PFSK-1 (cell line): ENCODE results near the gene CELSR1.

ENCODE experiments used
- FOXP2 ChIP-seq: optimal IDR thresholded peaks from 2 replicates; pipeline ENCODE3; 2011; ENCODE audit warnings: borderline replicate concordance, control low read depth, inconsistent platforms; ENCODE audit not compliant: insufficient read depth; ENCODE audit errors: extremely low read length, extremely low read depth
- POLR2AphosphoS5 ChIP-seq: IDR thresholded peaks from 2 replicates; pipeline ENCODE4 v1.6.1; 2012; ENCODE audit warnings: low read depth, mild to moderate bottlenecking, control low read depth, low read length, moderate library complexity
- REST ChIP-seq, 2 experiments: IDR thresholded peaks; 2 replicates each; pipeline versions ENCODE4 v1.6.1 to v1.8.0; 2011 to 2012; ENCODE audit warnings: low read depth in 2 of 2, low read length in 2 of 2, control low read depth in 1 of 2, inconsistent platforms in 1 of 2, mild to moderate bottlenecking in 1 of 2, moderate library complexity in 1 of 2; ENCODE audit not compliant: insufficient read depth in 1 of 2
- SIN3A ChIP-seq: IDR thresholded peaks from 2 replicates; pipeline ENCODE4 v1.6.1; 2012; ENCODE audit warnings: mild to moderate bottlenecking, low read length, moderate library complexity, borderline replicate concordance; ENCODE audit not compliant: insufficient read depth
- TAF1 ChIP-seq: IDR thresholded peaks from 2 replicates; pipeline ENCODE4 v1.6.1; 2012; ENCODE audit warnings: low read length, control low read depth, borderline replicate concordance; ENCODE audit not compliant: insufficient read depth

DNA sequence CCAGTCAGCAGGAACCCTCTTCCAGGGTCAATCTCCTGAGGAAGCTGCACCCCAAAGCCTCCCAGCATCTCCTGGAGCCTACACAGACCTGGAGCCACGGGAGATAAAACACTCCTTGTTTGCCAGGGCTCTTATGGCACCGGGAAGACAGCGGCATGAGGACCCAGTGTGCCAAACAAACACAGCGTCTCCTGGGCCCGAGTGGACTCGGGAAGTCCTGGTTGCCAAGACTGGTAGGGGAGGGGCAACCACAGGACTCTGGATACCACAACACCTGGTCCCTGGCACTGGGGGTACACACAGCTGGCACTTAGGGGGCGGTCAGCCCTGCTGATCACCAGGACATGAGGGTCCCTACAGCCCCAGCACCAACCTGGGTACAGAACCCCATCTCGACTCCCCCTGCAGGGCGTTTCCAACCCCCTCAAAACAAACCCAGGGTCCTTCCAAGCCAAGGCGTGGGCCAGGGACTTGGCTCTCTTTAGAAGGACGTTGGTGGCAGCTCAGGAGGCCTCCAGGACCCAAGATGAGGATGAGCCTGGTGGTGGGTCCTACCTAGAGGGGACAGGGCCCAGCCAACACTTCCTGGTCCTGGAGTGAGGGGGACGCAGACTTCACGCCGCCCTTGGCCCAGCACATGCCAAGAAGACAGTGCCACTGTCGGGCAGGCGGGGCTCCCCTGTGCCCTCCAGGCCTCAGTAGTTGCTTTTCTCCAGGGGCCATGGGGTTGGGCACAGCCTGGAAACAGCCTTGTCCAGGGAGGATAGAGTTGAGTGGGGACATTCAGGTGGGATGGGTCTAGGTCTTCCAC lies 85.0 kb downstream of the CELSR1 start:
- no peak for TF ChIP-seq TAF1
- no peak for TF ChIP-seq SIN3A
- no peak for TF ChIP-seq POLR2AphosphoS5
- no peak for TF ChIP-seq REST (IDR thresholded peaks at IDR 0.05; ENCODE audit: insufficient read depth in 1 of 2, low read depth in 2 of 2, low read length in 2 of 2)
- TF ChIP-seq FOXP2, result no peak
